ENCODE measurements around the gene FLNA. TPM values are rescaled to one million over a fixed set of nuclear protein-coding genes. Genes with fewer than 3 reads are reported as not detected.
A peak's percentile ranks its signal among the peaks of the same experiment; 100 is the strongest.
"Not testable (repeated sequence)": the region's sequence is repeated elsewhere in the genome, so short reads cannot be mapped to it uniquely, and the experiment has no call there.

FLNA gene
- total and polyA plus RNA-seq, 4 donors = 187 to 384 (median 237) TPM

DNA sequence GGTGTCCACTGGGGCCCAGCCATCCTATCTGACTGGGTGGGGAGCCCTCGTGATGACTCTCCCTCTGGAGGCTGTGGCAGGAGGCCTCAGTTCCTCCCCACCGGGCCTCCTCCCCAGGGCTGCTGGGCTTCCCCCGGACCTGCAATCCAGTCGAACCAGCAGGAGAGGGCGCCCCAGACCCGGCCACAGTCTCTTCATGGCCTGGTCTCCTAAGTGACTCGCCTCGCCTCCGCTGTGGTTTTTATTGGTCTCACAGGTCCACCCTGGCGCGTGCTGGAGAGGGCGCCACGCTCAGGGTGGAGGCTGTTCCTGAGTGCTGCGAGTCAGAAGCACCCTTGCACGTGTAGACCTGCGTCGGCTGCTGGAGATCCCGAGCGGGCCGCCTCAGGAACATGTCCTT, 30.8 kb downstream of the FLNA start:
- no CpG with 5 or more reads among the region's 20 CpGs for WGBS (ENCODE audit: insufficient coverage)

DNA sequence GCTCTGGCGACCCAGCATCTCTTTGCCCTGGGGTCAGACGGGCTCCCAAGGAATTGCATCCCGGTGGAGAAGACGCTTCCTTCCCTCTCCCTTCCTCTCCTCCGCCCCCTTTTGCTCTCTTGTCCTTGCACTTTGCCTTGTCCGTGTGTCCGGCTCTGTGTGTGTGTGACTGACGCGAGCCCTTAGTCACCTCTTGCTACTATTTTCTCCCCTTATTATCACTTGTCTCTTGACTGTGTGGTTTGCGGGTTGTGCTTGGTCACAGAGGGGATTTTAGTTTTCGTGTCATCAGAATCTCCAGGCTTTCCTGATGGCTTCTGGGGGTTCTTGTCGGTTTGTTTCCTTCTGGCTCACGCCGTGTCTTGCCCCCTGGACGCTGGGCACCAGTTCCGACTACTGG, 31.4 kb downstream of the FLNA start:
- H3K9me3 ChIP-seq (ENCODE audit: control insufficient read depth, insufficient read depth, low read length); H3K27ac ChIP-seq (ENCODE audit: low read depth, low read length); DNase-seq (ENCODE audit: low read depth in 4 of 6, low spot score in 6 of 6); H3K4me1 ChIP-seq (ENCODE audit: control insufficient read depth, insufficient read depth, low read length); H3K4me3 ChIP-seq (ENCODE audit: low read depth, low read length); H3K27me3 ChIP-seq (ENCODE audit: control insufficient read depth, insufficient read depth, low read length); H3K36me3 ChIP-seq (ENCODE audit: control insufficient read depth, insufficient read depth, low read length): not testable (repeated sequence)
- WGBS (ENCODE audit: insufficient coverage) = no CpG with 5 or more reads among the region's 16 CpGs

More for the DNA sequence above, 30.8 kb downstream of the FLNA start:
- not testable (repeated sequence) for H3K36me3 ChIP-seq (ENCODE audit: control insufficient read depth, insufficient read depth, low read length); DNase-seq (ENCODE audit: low read depth in 4 of 6, low spot score in 6 of 6); H3K4me3 ChIP-seq (ENCODE audit: low read depth, low read length); H3K27ac ChIP-seq (ENCODE audit: low read depth, low read length); H3K9me3 ChIP-seq (ENCODE audit: control insufficient read depth, insufficient read depth, low read length); H3K27me3 ChIP-seq (ENCODE audit: control insufficient read depth, insufficient read depth, low read length); H3K4me1 ChIP-seq (ENCODE audit: control insufficient read depth, insufficient read depth, low read length)

DNA sequence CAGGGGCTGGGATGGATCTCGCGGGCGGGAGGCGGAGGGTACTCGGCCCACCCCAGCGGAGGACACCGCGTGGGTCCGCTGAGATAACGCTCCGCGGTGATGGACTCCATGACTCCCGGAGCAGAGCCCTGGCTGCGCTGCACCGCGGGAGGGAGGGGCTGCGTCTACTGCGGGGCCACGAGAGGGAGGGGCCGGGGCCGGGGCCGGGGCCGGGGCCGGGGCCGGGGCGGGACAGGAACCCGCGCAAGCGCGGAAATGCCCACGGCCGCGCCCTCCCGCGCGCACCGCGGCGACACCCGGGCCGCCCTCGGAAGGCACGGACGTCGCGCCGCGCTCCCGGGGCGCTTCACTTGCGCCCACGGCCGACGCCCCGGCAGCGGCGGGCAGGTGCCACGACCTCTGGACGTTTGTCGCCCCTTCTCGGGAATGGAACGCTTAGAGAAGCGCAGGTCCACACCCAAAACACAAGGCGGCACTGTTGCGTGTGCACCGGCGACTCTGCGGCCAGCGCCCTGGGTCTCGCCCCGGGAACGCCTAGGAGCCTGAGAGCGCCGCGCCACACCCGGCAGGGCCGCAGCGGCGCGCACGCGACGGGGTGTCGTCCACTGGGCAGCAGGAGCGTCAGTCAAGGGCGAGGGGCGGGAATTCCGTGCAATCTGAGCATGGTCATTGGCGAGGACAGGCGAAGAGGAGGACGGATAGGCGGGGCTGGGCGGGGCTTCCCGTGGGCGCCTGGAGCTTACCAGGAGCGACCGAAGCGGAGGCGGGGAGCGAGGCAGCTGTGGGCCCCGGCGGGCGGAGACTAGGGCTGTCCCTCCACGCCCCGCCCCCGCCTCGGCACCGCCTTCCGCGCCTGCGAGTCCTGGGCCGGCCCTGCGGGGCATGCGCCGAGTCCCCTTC, 32.8 kb downstream of the FLNA start:
- not testable (repeated sequence) for H3K27me3 ChIP-seq (ENCODE audit: control insufficient read depth, insufficient read depth, low read length); H3K36me3 ChIP-seq (ENCODE audit: control insufficient read depth, insufficient read depth, low read length); H3K27ac ChIP-seq (ENCODE audit: low read depth, low read length); H3K4me3 ChIP-seq (ENCODE audit: low read depth, low read length); DNase-seq (ENCODE audit: low read depth in 4 of 6, low spot score in 6 of 6); H3K4me1 ChIP-seq (ENCODE audit: control insufficient read depth, insufficient read depth, low read length); H3K9me3 ChIP-seq (ENCODE audit: control insufficient read depth, insufficient read depth, low read length)
- WGBS (ENCODE audit: insufficient coverage) = no CpG with 5 or more reads among the region's 115 CpGs

DNA sequence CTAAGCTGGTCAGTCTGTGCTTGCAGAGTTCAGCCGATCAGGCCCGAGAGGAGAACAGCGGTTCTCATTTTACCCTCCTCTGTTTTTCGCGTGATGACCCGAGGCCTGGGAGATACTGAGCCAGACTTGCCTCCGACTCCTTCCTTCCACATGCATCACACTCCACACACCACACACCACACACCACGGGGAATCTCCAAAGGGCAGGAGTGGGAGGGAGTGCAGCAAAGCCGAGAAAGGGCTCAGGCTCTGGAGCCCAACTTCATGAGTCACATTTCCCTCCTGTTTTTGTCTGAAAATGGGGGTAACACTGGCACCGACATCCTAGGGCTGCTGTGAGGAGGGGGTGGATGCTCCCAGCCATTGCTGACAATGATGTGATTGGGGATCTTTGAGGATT, 39.9 kb downstream of the FLNA start:
- no peaks in the 10 kb centered on the region for H3K27me3 ChIP-seq (ENCODE audit: control insufficient read depth, insufficient read depth, low read length)
- H3K4me3 ChIP-seq (ENCODE audit: low read depth, low read length) = no peak overlapping the region
- no peak overlapping the region for H3K27ac ChIP-seq (ENCODE audit: low read depth, low read length)
- no peaks in the 10 kb centered on the region for H3K36me3 ChIP-seq (ENCODE audit: control insufficient read depth, insufficient read depth, low read length)
- no peak for DNase-seq (ENCODE audit: low read depth in 4 of 6, low spot score in 6 of 6)
- 89% methylated on average over 3 of the region's 10 CpGs for WGBS (ENCODE audit: insufficient coverage)
- no peaks in the 10 kb centered on the region for H3K9me3 ChIP-seq (ENCODE audit: control insufficient read depth, insufficient read depth, low read length)
- H3K4me1 ChIP-seq (ENCODE audit: control insufficient read depth, insufficient read depth, low read length) = no peaks in the 10 kb centered on the region

DNA sequence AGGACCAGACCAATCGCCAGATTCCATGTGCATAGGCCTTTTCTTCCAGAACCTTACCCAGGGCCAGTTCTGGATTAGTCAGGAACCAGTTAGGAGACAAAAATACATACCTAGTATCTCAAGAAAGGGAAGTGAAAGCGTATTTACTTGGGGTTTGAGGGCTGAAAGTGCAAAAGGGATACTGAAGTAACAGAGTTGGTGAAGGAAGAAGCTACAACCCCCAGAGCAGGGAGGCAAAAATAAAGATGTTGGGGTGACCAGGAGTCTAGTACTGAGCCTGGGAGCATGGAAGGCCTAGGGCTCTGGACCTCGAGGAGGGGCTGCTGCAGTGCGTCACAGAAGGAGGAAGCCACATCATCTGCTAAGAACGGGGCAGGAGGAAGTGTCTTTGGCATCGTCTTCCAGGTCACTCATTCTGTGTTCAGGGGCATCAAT, 40.6 kb downstream of the FLNA start:
- WGBS (ENCODE audit: insufficient coverage) = 70% methylated on average over 4 of the region's 6 CpGs
- Histone ChIP-seq H3K4me3 (ENCODE audit: low read depth, low read length) (no peak overlapping the region), H3K36me3 (ENCODE audit: control insufficient read depth, insufficient read depth, low read length) (no peaks in the 10 kb centered on the region), H3K4me1 (ENCODE audit: control insufficient read depth, insufficient read depth, low read length) (peaks cover under 1% of the 10 kb centered on the region), H3K27ac (ENCODE audit: low read depth, low read length) (no peak overlapping the region), H3K27me3 (ENCODE audit: control insufficient read depth, insufficient read depth, low read length) (no peaks in the 10 kb centered on the region), H3K9me3 (ENCODE audit: control insufficient read depth, insufficient read depth, low read length) (no peaks in the 10 kb centered on the region)
- no peak for DNase-seq (ENCODE audit: low read depth in 4 of 6, low spot score in 6 of 6)

DNA sequence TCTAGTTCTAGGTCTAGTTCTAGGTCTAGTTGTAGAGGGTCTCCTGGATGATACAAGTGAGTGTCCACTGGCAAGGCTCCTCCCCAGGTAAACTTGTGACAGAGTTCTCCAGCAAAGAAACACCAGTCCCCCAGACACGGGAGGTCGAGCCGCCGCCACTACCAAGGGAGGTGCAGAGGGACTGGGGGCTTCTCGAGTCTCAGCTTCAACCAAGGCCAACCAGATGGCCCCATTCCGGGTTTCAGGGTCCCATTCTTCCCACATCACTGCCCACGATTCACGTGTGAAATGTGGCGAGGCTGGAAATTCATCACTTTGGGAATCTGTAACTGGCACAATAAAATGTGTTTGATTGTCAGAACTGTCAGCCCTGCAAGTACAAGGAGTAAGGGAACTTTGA, 41.3 kb downstream of the FLNA start:
- Histone ChIP-seq H3K9me3 (ENCODE audit: control insufficient read depth, insufficient read depth, low read length) (no peaks in the 10 kb centered on the region), H3K27me3 (ENCODE audit: control insufficient read depth, insufficient read depth, low read length) (no peaks in the 10 kb centered on the region), H3K4me3 (ENCODE audit: low read depth, low read length) (no peak overlapping the region), H3K4me1 (ENCODE audit: control insufficient read depth, insufficient read depth, low read length) (peaks cover 4% of the 10 kb centered on the region), H3K36me3 (ENCODE audit: control insufficient read depth, insufficient read depth, low read length) (no peaks in the 10 kb centered on the region), H3K27ac (ENCODE audit: low read depth, low read length) (no peak overlapping the region)
- WGBS (ENCODE audit: insufficient coverage) = 83% methylated on average over 8 of the region's 9 CpGs
- DNase-seq (ENCODE audit: low read depth in 4 of 6, low spot score in 6 of 6) = no peak

DNA sequence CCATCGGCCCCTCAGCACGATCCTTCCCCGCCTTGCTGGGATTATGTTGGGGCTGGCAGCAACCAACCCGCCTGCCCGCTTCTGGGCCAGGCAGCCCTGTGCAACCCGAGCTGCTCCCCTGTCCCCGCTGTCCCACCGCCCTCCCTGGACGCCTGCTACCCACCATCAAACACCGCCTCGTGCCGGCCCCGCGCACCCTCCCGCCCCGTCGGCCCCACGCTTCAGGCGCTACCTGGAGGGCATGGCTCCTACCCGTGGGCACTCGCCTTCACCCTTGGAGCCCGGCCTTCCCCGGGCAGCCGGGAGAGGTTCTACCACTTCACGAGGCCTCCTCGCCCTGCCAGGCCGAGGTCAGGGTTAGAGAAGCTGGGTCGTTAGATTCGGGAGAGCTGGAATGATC, 41.9 kb downstream of the FLNA start:
- Histone ChIP-seq H3K4me3 (ENCODE audit: low read depth, low read length) (no peak overlapping the region), H3K9me3 (ENCODE audit: control insufficient read depth, insufficient read depth, low read length) (no peaks in the 10 kb centered on the region), H3K27ac (ENCODE audit: low read depth, low read length) (no peak overlapping the region), H3K27me3 (ENCODE audit: control insufficient read depth, insufficient read depth, low read length) (no peaks in the 10 kb centered on the region), H3K36me3 (ENCODE audit: control insufficient read depth, insufficient read depth, low read length) (no peaks in the 10 kb centered on the region), H3K4me1 (ENCODE audit: control insufficient read depth, insufficient read depth, low read length) (peaks cover 4% of the 10 kb centered on the region)
- 90% methylated on average over 29 of the region's 29 CpGs for WGBS (ENCODE audit: insufficient coverage)
- DNase-seq (ENCODE audit: low read depth in 4 of 6, low spot score in 6 of 6) = no peak

DNA sequence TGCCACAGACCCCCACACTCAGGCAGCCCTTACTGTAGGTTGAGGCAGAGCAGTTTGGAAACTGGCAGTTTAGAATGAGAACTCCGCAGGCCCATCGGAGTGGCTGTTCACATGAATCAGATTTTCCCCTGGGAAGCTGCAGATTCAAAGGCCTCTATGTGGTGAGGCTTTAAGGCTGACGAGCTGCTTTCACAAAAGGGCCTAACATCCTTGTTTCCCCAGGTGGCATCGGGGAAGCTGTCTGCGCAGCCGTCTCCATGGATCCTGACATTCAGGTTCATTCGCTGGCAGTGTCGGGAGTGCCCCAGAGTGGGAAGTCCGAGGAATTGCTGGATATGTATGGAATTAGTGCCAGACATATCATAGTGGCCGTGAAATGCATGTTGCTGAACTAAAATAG, 45.1 kb downstream of the FLNA start:
- 46% methylated on average over 9 of the region's 10 CpGs for WGBS (ENCODE audit: insufficient coverage)
- no peaks in the 10 kb centered on the region for H3K36me3 ChIP-seq (ENCODE audit: control insufficient read depth, insufficient read depth, low read length)
- DNase-seq (ENCODE audit: low read depth in 4 of 6, low spot score in 6 of 6) = peak in 1 of 6 donors; percentile 69

DNA sequence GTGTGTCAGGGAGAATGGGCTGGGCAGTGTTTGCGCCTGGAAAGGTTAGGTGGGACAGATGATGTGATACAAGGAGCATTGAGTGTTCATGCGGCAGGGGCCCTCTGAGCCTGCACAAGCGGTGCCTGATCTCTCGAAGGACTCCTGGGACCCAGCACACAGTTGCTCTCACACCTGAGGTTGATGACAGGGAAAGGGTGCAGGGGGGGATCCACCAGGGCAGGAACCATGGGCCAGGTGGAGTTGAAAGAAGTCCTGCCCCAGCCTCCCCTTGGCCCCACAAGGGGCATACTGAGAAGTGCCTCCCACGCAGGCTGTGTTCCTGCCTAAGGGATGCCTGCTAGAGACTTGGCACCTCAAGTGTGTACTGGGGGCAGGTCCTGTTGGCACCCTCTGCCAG, 45.8 kb downstream of the FLNA start:
- no peaks in the 10 kb centered on the region for H3K27me3 ChIP-seq (ENCODE audit: control insufficient read depth, insufficient read depth, low read length)
- no peak overlapping the region for H3K4me3 ChIP-seq (ENCODE audit: low read depth, low read length)
- no peaks in the 10 kb centered on the region for H3K36me3 ChIP-seq (ENCODE audit: control insufficient read depth, insufficient read depth, low read length)
- no peak overlapping the region for H3K27ac ChIP-seq (ENCODE audit: low read depth, low read length)
- DNase-seq (ENCODE audit: low read depth in 4 of 6, low spot score in 6 of 6) = no peak
- peaks cover 8% of the 10 kb centered on the region for H3K4me1 ChIP-seq (ENCODE audit: control insufficient read depth, insufficient read depth, low read length)
- WGBS (ENCODE audit: insufficient coverage) = 93% methylated on average over 5 of the region's 5 CpGs
- H3K9me3 ChIP-seq (ENCODE audit: control insufficient read depth, insufficient read depth, low read length) = no peaks in the 10 kb centered on the region

More for the DNA sequence above, 45.1 kb downstream of the FLNA start:
- Histone ChIP-seq H3K4me1 (ENCODE audit: control insufficient read depth, insufficient read depth, low read length) (peaks cover 8% of the 10 kb centered on the region), H3K27ac (ENCODE audit: low read depth, low read length) (no peak overlapping the region), H3K9me3 (ENCODE audit: control insufficient read depth, insufficient read depth, low read length) (no peaks in the 10 kb centered on the region), H3K4me3 (ENCODE audit: low read depth, low read length) (no peak overlapping the region), H3K27me3 (ENCODE audit: control insufficient read depth, insufficient read depth, low read length) (no peaks in the 10 kb centered on the region)

Measured in spinal cord (tissue), 10 donors.